ENCODE results near the gene LOX.

The LOX gene

GRCh38 chr5:122064992-122065391 is 13.1 kb downstream of the LOX start:
- peak; percentile 34 for DNase-seq (ENCODE audit: low read depth)
- no peak overlapping the region for H3K4me3 ChIP-seq (ENCODE audit: low read length)
- TF ChIP-seq, protein P1, sequence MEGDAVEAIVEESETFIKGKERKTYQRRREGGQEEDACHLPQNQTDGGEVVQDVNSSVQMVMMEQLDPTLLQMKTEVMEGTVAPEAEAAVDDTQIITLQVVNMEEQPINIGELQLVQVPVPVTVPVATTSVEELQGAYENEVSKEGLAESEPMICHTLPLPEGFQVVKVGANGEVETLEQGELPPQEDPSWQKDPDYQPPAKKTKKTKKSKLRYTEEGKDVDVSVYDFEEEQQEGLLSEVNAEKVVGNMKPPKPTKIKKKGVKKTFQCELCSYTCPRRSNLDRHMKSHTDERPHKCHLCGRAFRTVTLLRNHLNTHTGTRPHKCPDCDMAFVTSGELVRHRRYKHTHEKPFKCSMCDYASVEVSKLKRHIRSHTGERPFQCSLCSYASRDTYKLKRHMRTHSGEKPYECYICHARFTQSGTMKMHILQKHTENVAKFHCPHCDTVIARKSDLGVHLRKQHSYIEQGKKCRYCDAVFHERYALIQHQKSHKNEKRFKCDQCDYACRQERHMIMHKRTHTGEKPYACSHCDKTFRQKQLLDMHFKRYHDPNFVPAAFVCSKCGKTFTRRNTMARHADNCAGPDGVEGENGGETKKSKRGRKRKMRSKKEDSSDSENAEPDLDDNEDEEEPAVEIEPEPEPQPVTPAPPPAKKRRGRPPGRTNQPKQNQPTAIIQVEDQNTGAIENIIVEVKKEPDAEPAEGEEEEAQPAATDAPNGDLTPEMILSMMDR (conservative IDR thresholded peaks at IDR 0.05; ENCODE audit: low read length) = 0 out of 2 replicates have a peak, but pooled peaks have one; percentile 6

GRCh38 chr5:122063836-122064235 is 14.2 kb downstream of the LOX start:
- peak; percentile 45 for DNase-seq (ENCODE audit: low read depth)
- H3K4me3 ChIP-seq (ENCODE audit: low read length) = no peak overlapping the region
- TF ChIP-seq, protein P1 (conservative IDR thresholded peaks at IDR 0.05; ENCODE audit: low read length) = no peak

DNA sequence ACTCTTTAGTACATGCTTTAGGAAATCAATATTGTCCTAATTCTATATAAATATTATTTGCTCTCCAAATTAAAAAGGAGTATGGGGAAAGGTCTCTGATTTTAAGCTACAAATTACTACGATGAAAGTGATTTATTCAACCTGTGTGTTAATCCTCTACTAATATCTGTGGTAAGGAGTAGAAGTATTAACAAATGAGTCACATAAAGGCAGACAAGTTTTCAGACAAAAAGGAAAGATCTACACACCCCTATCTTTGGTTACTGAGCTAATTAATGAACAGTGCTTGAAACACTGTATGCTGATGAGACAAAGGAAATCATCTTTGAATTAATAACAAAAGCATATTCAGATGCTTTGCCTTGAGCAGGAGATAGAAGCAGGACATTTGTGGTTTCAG is 15.9 kb downstream of the LOX start:
- no peak for DNase-seq (ENCODE audit: low read depth)

DNA sequence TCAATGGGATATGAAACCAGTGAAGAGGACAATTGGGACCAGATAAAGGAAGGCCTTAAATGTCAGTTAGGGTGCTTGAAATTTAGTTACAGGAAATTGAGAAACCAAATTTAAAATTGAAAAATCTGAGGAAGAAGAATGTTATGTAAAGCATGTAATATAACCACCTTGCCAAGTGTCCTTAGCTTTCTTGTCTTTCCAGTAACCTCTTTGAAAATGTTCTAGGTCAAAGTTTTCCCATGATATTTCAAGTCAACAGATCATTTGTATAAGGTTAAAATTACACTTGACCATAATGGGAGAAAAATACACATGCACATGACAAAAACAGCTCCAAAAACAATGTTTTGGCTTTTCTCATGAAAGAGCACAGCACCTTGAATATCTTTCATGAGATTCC is 21.1 kb downstream of the LOX start:
- TF ChIP-seq, protein P1 (conservative IDR thresholded peaks at IDR 0.05; ENCODE audit: low read length) = no peak
- no peak overlapping the region for H3K4me3 ChIP-seq (ENCODE audit: low read length)
- DNase-seq (ENCODE audit: low read depth) = peak; percentile 49

More for the DNA sequence above, 15.9 kb downstream of the LOX start:
- TF ChIP-seq, protein P1 (conservative IDR thresholded peaks at IDR 0.05; ENCODE audit: low read length) = no peak
- H3K4me3 ChIP-seq (ENCODE audit: low read length) = no peak overlapping the region

DNA sequence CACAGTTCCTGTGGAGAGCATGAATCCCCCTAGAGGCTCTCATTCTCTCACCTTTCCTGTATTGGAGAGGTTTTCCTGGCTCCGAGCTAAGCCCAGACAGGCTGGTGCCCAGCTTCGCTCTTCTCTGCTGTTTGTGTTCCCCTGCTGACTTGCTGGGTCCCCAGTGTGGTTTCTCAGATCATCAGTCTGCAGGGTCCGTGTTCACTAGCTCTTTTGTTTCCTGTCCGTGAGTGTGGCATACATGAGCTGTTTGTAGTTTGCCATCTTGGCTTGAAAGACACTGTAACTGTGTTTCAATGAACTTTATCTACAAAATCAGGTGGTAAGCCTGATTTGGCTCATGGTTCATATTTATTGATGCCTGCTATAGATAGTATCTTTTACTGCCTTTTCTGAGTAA is 23.8 kb downstream of the LOX start:
- no peak overlapping the region for H3K4me3 ChIP-seq (ENCODE audit: low read length)
- TF ChIP-seq, protein P1 (conservative IDR thresholded peaks at IDR 0.05; ENCODE audit: low read length) = no peak
- DNase-seq (ENCODE audit: low read depth) = no peak

GRCh38 chr5:122053181-122054109 is 24.6 kb downstream of the LOX start:
- TF ChIP-seq, protein P1 (conservative IDR thresholded peaks at IDR 0.05; ENCODE audit: low read length) = no peak
- DNase-seq (ENCODE audit: low read depth) = peak; percentile 60
- no peak overlapping the region for H3K4me3 ChIP-seq (ENCODE audit: low read length)

DNA sequence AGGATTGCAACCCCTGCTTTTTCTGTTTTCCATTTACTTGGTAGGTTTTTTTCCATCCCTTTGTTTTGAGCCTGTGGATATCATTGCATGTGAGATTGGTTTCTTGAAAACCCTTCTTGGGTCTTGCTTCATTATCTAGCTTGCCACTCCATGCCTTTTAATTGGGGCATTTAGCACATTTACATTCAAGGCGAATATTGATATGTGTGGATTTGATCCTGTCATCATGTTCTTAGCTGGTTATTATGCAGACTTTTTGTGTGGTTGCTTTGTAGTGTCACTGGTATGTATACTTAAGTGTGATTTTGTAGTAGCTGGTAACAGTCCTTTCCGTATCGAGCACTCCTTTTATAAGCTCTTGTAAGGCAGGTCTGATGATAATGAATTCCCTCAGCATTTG is 26.5 kb downstream of the LOX start:
- H3K4me3 ChIP-seq (ENCODE audit: low read length) = no peak overlapping the region
- no peak for DNase-seq (ENCODE audit: low read depth)
- TF ChIP-seq, protein P1 (conservative IDR thresholded peaks at IDR 0.05; ENCODE audit: low read length) = no peak
